Measurements from ENCODE around the gene TSC22D2. TPM values are rescaled to one million over a fixed set of nuclear protein-coding genes. Genes with fewer than 3 reads are reported as not detected.

Gene TSC22D2
- total and polyA plus RNA-seq, 7 donors: 6.6 to 24.9 (median 14.6) TPM

DNA sequence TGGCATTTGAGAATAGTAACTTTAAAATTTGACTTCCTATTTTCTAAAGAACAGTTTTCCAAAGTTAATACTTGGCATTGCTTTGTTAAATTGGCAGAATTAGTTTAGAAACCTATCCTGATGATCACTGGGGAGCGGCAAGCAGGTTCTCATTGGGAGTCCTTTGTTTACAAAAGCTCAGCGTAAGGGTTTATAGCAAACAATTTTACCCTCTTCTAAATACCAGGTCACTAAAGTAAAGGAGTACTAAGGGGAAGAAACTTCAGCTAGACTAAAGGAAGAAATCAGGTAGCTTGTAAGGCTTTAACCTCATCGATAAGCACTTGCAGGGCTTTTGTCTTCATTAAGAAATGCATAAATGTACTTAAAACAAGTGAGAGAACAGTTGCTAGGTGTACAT lies 18.2 kb downstream of the TSC22D2 start:
- Histone ChIP-seq H3K4me1 (peaks cover 0 to 71% (median 36%) of the 10 kb centered on the region in 4 donors), H3K27ac (no peak overlapping the region), H3K4me3 (no peak overlapping the region), H3K36me3 (no peaks in the 10 kb centered on the region), H3K9me3 (no peaks in the 10 kb centered on the region), H3K27me3 (no peaks in the 10 kb centered on the region)
- WGBS, 2 donors: 92 to 94% methylated on average over 3 of the region's 3 CpGs
- intact Hi-C loops (cut with DNase I): no loop called here
- TF ChIP-seq CTCF (IDR thresholded peaks at IDR 0.05): no peak
- no peak for TF ChIP-seq POLR2A (IDR thresholded peaks at IDR 0.05)
- no peak for DNase-seq

GRCh38 chr3:150428562-150428961 lies 20.5 kb downstream of the TSC22D2 start:
- no peak overlapping the region for H3K4me3 ChIP-seq
- intact Hi-C loops (cut with DNase I): no loop called here
- H3K27ac ChIP-seq: no peak overlapping the region
- TF ChIP-seq EP300 (IDR thresholded peaks at IDR 0.05): no peak
- TF ChIP-seq CTCF (IDR thresholded peaks at IDR 0.05): no peak
- TF ChIP-seq POLR2AphosphoS5 (IDR thresholded peaks at IDR 0.05): no peak
- TF ChIP-seq POLR2A (IDR thresholded peaks at IDR 0.05): no peak
- no peaks in the 10 kb centered on the region for H3K36me3 ChIP-seq
- no peak for DNase-seq
- peaks cover 0 to 49% (median 17%) of the 10 kb centered on the region in 4 donors for H3K4me1 ChIP-seq
- no peaks in the 10 kb centered on the region for H3K9me3 ChIP-seq
- whole genome bisulfite sequencing, 2 donors: 71 to 82% methylated on average over 1 of the region's 1 CpG
- H3K27me3 ChIP-seq: no peaks in the 10 kb centered on the region

DNA sequence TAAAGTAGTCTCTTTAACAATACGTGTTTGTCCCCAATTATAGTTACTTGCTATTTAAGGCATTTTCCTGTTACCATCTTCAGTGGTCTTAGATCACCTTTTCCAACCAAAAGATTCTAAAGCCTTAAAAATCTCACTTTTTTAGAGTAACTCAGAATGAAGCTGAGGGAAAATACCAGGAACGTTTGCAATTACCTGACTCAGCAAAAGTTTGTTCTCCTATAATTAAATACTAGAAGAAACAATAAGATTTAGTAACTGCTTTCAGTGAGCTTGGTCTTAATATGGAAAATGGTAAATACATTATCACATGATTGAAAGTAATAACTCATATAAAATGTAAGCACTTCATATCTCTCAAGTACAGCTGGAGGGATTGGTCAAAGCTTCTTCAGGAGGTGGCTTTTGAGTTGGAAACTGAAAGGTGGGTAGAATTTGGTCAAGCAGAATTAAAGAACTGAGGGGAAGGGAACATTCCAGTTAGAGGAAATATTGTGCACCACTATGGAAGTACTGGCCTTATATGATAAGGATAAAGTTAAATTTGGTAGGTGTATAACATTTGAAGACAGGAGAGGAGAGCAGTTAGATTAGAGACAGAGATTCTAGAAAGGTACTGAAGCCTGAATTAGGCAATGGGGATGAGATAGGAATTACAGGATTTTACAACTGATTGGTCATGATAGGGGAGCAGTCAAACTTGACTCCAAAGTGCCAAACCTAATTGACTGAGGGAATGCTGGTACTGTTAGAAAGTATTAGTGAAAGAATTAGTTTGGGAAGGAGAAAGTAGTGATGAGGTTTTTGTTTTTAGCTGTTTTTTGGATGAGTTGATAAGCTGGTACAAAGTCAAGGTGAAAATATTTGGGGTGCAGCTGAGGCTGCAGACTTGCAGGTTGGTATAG lies 21.9 kb downstream of the TSC22D2 start:
- no peak overlapping the region for H3K4me3 ChIP-seq
- no peaks in the 10 kb centered on the region for H3K9me3 ChIP-seq
- intact Hi-C loops (cut with DNase I): no loop called here
- DNase-seq: no peak
- H3K4me1 ChIP-seq: peaks cover 0 to 49% (median 14%) of the 10 kb centered on the region in 4 donors
- no peak for TF ChIP-seq EP300 (IDR thresholded peaks at IDR 0.05)
- TF ChIP-seq POLR2A (IDR thresholded peaks at IDR 0.05): no peak
- TF ChIP-seq POLR2AphosphoS5 (IDR thresholded peaks at IDR 0.05): no peak
- TF ChIP-seq CTCF (IDR thresholded peaks at IDR 0.05): no peak
- H3K27me3 ChIP-seq: no peaks in the 10 kb centered on the region
- no peaks in the 10 kb centered on the region for H3K36me3 ChIP-seq
- WGBS, 2 donors: 65 to 69% methylated on average over 2 of the region's 2 CpGs
- H3K27ac ChIP-seq: no peak overlapping the region

DNA sequence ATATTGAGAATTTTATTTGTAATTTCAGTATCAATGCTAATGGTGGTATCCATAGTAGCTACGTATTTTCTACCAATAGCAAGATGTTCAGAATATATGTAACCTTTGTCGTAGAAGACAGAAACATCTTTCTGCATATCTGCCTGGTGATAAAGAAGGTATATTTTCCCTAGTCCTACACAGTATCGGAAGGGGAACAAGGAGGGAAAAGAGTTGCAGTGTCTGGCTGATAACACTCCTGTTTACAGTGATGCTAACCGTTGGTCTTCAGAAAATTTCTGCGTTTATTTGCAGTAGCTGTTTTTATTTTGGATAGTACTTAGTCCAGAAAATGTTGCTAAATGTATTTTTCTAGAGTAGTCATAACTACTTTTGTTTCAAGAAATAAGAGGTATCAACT lies 25.2 kb downstream of the TSC22D2 start:
- Histone ChIP-seq H3K4me1 (peaks cover 0 to 31% (median 12%) of the 10 kb centered on the region in 4 donors), H3K4me3 (no peak overlapping the region), H3K36me3 (no peaks in the 10 kb centered on the region), H3K9me3 (no peaks in the 10 kb centered on the region), H3K27ac (no peak overlapping the region), H3K27me3 (no peaks in the 10 kb centered on the region)
- intact Hi-C loops (cut with DNase I): no loop called here
- TF ChIP-seq CTCF (IDR thresholded peaks at IDR 0.05): no peak
- no peak for TF ChIP-seq POLR2A (IDR thresholded peaks at IDR 0.05)
- TF ChIP-seq EP300 (IDR thresholded peaks at IDR 0.05): no peak
- TF ChIP-seq POLR2AphosphoS5 (IDR thresholded peaks at IDR 0.05): no peak
- WGBS, 2 donors: 93 to 94% methylated on average over 5 of the region's 5 CpGs
- no peak for DNase-seq

Data from sigmoid colon (tissue), 7 donors.